Body of pancreas (tissue), 4 donors: Measurements from ENCODE around the gene NOVA2. TPM values are rescaled to one million over a fixed set of nuclear protein-coding genes. Genes with fewer than 3 reads are reported as not detected.
A peak's percentile ranks its signal among the peaks of the same experiment; 100 is the strongest.

Experiments used
- ATAC-seq: fragments of 150-250 bp; one replicate; pipeline ENCODE4 v1.9.1; 2016
- DNase-seq, 4 donors: peaks; one replicate each; pipeline ENCODE4 v3.0.0-alpha.2; 2019
- H3K27ac ChIP-seq, 4 donors: fragments of 200-600 bp; sonication (generic); 1 replicate in 3 of 4; 2 replicates in 1 of 4; pipeline versions ENCODE4 v1.5.1 to v1.6.1; 2016 to 2019; ENCODE audit warnings: mild to moderate bottlenecking in 1 of 4, mixed read lengths in 1 of 4, moderate library complexity in 1 of 4
- H3K27me3 ChIP-seq, 2 donors: fragments of 200-600 bp; sonication (generic); one replicate each; pipeline ENCODE4 v1.6.0; 2016; ENCODE audit warnings: mild to moderate bottlenecking in 1 of 2
- H3K36me3 ChIP-seq, 2 donors: fragments of 200-600 bp; sonication (generic); replicated peaks in 1 of 2; 2 replicates each; pipeline ENCODE4 v1.5.1; 2016; ENCODE audit warnings: low read depth in 2 of 2; ENCODE audit not compliant: insufficient read depth in 1 of 2
- H3K4me1 ChIP-seq: fragments of 200-600 bp; sonication (generic); one replicate; pipeline ENCODE4 v1.6.0; 2016
- H3K4me3 ChIP-seq, 2 donors: fragments of 200-600 bp; sonication (generic); 1 replicate in 1 of 2; 2 replicates in 1 of 2; pipeline ENCODE4 v1.5.1; 2016 to 2019
- H3K9me3 ChIP-seq, 3 donors: fragments of 200-600 bp; sonication (generic); 1 replicate in 2 of 3; 2 replicates in 1 of 3; pipeline ENCODE4 v1.5.1; 2016
- POLR2A ChIP-seq, 3 donors: fragments of 450-650 bp; IDR thresholded peaks; one replicate each; pipeline ENCODE4 v1.6.1; 2016; ENCODE audit warnings: antibody characterized with exemption in 3 of 3, mild to moderate bottlenecking in 2 of 3
- WGBS, 2 donors: methylation state at CpG; one replicate each; pipeline ENCODE4 v1.1.5; 2017; 5-methylcytosine and 5-hydroxymethylcytosine counted together
- intact Hi-C: fragments of 100-400 bp; cut with DNase I; formaldehyde crosslinking; loops from one replicate; pipeline ENCODE4 v1.15.1; 2023
- total RNA-seq, 2 donors: library from RNA; depleted of rRNA; stranded (reverse); fragments of >200 nt; gene quantifications; one replicate each; pipeline ENCODE4 v1.1.0, GENCODE V29; 2016
- TF ChIP-seq, protein P1 (sequence below), 7 experiments: fragments of 450-650 bp in 4 of 7; fragments of 200-600 bp in 3 of 7; sonication (generic) in 3 of 7; IDR thresholded peaks; one replicate each; pipeline ENCODE4 v1.5.1; 2016 to 2019; ENCODE audit warnings: antibody characterized with exemption in 7 of 7

Gene NOVA2
- total RNA-seq, 2 donors from 2014 or later = 1.3 to 1.6 TPM

GRCh38 chr19:45890877-45891276 lies 82.8 kb downstream of the NOVA2 start:
- Histone ChIP-seq H3K4me3 (no peak overlapping the region), H3K27ac (no peak overlapping the region), H3K36me3 (no peaks in the 10 kb centered on the region), H3K27me3 (no peaks in the 10 kb centered on the region), H3K4me1 (peaks cover 7% of the 10 kb centered on the region), H3K9me3 (no peaks in the 10 kb centered on the region)
- 90 to 94% methylated on average over 8 to 15 of the region's 17 CpGs for WGBS, 2 donors
- TF ChIP-seq, protein P1, sequence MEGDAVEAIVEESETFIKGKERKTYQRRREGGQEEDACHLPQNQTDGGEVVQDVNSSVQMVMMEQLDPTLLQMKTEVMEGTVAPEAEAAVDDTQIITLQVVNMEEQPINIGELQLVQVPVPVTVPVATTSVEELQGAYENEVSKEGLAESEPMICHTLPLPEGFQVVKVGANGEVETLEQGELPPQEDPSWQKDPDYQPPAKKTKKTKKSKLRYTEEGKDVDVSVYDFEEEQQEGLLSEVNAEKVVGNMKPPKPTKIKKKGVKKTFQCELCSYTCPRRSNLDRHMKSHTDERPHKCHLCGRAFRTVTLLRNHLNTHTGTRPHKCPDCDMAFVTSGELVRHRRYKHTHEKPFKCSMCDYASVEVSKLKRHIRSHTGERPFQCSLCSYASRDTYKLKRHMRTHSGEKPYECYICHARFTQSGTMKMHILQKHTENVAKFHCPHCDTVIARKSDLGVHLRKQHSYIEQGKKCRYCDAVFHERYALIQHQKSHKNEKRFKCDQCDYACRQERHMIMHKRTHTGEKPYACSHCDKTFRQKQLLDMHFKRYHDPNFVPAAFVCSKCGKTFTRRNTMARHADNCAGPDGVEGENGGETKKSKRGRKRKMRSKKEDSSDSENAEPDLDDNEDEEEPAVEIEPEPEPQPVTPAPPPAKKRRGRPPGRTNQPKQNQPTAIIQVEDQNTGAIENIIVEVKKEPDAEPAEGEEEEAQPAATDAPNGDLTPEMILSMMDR (IDR thresholded peaks at IDR 0.05) = no peak
- TF ChIP-seq POLR2A (IDR thresholded peaks at IDR 0.05) = no peak
- intact Hi-C loops = no loop called here
- no peak for ATAC-seq
- no peak for DNase-seq

DNA sequence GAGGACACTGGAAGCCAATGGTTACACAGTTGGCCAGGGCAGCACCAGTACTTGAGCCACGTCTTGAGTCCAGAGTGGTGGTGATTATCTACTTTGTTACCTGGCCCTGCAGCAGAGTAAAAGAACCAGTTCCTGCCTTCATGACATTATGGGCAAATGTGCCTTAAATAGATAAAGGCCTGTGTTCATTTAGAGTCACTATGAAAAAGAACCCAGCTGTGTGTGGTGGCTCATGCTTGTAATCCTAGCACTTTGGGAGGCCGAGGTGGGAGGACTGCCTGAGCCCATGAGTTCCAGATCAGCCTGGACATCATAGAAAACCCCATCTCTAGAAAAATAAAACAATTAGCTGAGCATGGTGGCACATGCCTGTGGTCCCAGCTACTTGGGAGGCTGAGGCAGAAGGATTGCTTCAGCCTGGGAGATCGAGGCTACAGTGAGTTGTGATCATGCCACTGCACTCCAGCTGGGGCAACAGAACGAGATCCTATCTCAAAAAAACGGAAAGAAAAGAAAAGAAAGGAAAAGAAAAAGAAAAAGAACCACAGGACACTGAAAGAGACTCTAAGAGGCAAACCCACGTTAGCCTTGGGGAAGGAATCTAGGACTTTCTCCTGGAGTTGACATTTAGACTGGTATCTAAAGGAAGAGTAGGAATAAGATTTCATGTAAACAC lies 84.3 kb downstream of the NOVA2 start:
- Histone ChIP-seq H3K4me1 (peaks cover 19% of the 10 kb centered on the region), H3K36me3 (no peaks in the 10 kb centered on the region), H3K9me3 (no peaks in the 10 kb centered on the region), H3K27me3 (no peaks in the 10 kb centered on the region), H3K27ac (no peak overlapping the region), H3K4me3 (no peak overlapping the region)
- ATAC-seq (no peak), DNase-seq (no peak)
- 51 to 57% methylated on average over 6 of the region's 6 CpGs for WGBS, 2 donors
- intact Hi-C loops = no loop called here
- TF ChIP-seq POLR2A (IDR thresholded peaks at IDR 0.05) = no peak

DNA sequence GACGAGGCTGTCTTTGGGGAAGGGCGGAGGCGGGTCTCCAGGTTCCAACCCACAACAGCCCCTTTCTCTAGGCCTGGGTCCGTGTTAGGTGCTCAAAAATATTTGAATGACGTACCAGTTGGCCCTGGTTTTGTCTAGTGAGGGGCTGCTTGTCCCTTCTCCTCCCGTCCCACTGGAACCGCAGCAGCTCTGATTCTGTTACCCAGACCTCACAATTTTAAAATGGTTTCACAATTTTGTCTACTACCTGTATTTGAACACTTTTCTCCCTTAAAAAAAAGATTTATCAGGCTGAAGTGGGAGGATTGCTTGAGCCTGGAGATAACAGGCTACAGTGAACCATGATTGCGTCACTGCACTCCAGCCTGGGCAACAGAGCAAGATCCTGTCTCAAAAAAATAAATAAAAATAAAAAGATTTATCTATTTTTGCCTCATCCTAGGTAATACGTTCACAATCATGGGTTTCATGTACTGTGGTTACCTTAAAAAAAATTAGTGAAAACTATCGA lies 86.4 kb downstream of the NOVA2 start:
- H3K9me3 ChIP-seq = no peaks in the 10 kb centered on the region
- H3K4me1 ChIP-seq = peaks cover 36% of the 10 kb centered on the region
- intact Hi-C loops = no loop called here
- no peaks in the 10 kb centered on the region for H3K27me3 ChIP-seq
- H3K27ac ChIP-seq = peak overlapping the region; percentile 83 to 96 (median 90)
- H3K4me3 ChIP-seq = peak overlapping the region in 1 of 2 donors; percentile 49
- WGBS, 2 donors = 19 to 32% methylated on average over 6 to 10 of the region's 10 CpGs
- no peak for ATAC-seq
- DNase-seq = no peak
- TF ChIP-seq, protein P1 (IDR thresholded peaks at IDR 0.05) = no peak
- no peak for TF ChIP-seq POLR2A (IDR thresholded peaks at IDR 0.05)
- H3K36me3 ChIP-seq = no peaks in the 10 kb centered on the region

- H3K9me3 ChIP-seq = no peaks in the 10 kb centered on the region
- peak overlapping the region; percentile 2 to 49 for H3K4me3 ChIP-seq
- H3K4me1 ChIP-seq = peaks cover 42% of the 10 kb centered on the region
- intact Hi-C loops = no loop called here
- H3K27ac ChIP-seq = peak overlapping the region; percentile 83 to 96 (median 90)
- ATAC-seq = peak; percentile 57
- no peaks in the 10 kb centered on the region for H3K36me3 ChIP-seq
- TF ChIP-seq, protein P1 (IDR thresholded peaks at IDR 0.05) = no peak
- TF ChIP-seq POLR2A (IDR thresholded peaks at IDR 0.05) = peak; percentile 28 to 81 (median 58)
- peak; percentile 91 to 94 (median 92) for DNase-seq
- 1% methylated on average over 17 to 32 of the region's 32 CpGs for WGBS, 2 donors
- H3K27me3 ChIP-seq = no peaks in the 10 kb centered on the region
Observed at GRCh38 chr19:45886427-45887199, 87.1 kb downstream of the NOVA2 start.
